Measurements from ENCODE around the gene SGTA.
"Not testable (repeated sequence)": the region's sequence is repeated elsewhere in the genome, so short reads cannot be mapped to it uniquely, and the experiment has no call there.

GRCh38 chr19:2714102-2714501, 69.0 kb downstream of the SGTA start:
- TF ChIP-seq POLR2A, SPI1, POLR2AphosphoS5, TAF1, POU2F2 (IDR thresholded peaks at IDR 0.05; ENCODE audit: low read depth, low read length): not testable (repeated sequence)

Measured in GM12891 (cell line).